ENCODE data around the gene ELP6.

Gene ELP6, protein sequence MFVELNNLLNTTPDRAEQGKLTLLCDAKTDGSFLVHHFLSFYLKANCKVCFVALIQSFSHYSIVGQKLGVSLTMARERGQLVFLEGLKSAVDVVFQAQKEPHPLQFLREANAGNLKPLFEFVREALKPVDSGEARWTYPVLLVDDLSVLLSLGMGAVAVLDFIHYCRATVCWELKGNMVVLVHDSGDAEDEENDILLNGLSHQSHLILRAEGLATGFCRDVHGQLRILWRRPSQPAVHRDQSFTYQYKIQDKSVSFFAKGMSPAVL

DNA sequence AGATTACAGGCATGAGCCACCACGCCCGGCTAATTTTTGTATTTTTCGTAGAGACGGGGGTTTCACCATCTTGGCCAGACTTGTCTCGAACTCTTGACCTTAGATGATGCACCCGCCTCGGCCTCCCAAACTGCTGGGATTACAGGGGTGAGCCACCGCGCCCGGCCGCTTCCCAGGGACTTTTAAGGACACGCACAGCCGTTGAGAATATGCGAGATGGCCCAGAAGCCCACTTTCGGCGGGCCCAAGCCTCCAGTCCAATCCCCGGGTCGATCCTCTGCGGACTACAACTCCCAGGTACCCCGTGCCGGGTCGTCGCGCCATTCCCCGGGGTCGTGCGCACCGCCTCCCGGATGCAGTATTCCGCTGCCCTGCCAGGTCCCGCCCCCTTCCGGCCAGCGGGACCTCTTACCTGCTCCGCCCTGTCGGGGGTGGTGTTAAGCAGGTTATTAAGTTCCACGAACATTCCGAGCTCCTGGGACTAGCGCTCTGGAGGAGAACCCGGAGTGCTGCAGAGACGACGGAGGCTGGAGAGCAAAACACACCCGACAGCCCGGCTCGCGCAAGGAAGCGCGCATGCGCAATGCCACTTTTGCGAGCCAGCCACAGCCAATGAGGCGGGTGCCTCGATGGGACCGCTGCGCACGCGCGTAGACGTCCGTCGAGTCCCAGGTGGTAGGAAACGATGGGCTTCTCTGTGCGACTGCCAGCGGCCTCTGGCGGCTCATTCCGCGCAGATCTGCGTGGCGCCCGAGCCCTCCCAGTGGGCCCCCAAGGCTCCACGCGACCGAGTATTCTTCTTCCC lies at the start of gene ELP6:
Gene ELP6 (minus strand): TSS at position 588 of the 805 bp plus-strand sequence. CDS start 122 bp downstream, at position 466.
- H3K9me3 ChIP-seq (ENCODE audit: insufficient read depth, low read length): no peaks in the 10 kb centered on the region
- H3K4me1 ChIP-seq (ENCODE audit: insufficient read depth, insufficient read length): peaks cover 4% of the 10 kb centered on the region
- TF ChIP-seq YY1 (IDR thresholded peaks at IDR 0.05; ENCODE audit: insufficient read depth, insufficient read length) (peak; percentile 62), ZNF274 (IDR thresholded peaks at IDR 0.05; ENCODE audit: low read depth, low read length) (no peak), SUZ12 (IDR thresholded peaks at IDR 0.05; ENCODE audit: extremely low read depth, insufficient read depth, insufficient read length) (no peak)
- peak within 1 kb of the TSS; percentile 82 for H3K4me3 ChIP-seq (ENCODE audit: insufficient read length, low read depth)
- DNase-seq (ENCODE audit: low read depth, low spot score): peak; percentile 95
- no peaks in the 10 kb centered on the region for H3K27me3 ChIP-seq (ENCODE audit: insufficient read depth, insufficient read length)
- peaks cover 34% of the 10 kb centered on the region for H3K36me3 ChIP-seq (ENCODE audit: insufficient read depth, insufficient read length, low read length)
- H3K9ac ChIP-seq (ENCODE audit: insufficient read length, low read depth): peak within 1 kb of the TSS; percentile 98

DNA sequence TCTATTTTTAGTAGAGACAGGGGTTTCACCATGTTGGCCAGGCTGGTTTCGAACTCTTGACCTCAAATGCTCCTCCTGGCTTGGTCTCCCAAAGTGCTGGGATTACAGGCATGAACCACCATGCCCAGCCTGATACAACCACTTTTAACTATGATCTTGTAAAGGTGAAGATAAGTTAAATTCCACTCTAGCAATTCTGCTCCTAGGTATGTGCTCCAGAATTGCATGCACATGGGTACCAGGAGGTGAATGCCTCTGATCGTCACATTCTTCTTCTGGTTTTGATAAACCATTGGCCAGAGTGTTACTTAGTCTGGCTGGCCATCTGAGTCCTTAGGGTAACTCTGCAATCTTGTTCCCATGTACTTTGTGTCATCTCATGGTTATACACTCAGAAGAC lies 42.8 kb upstream of the ELP6 start:
- Histone ChIP-seq H3K36me3 (ENCODE audit: insufficient read depth, insufficient read length, low read length) (no peaks in the 10 kb centered on the region), H3K9me3 (ENCODE audit: insufficient read depth, low read length) (peaks cover 10% of the 10 kb centered on the region; the same call in 1 of the 2 replicates), H3K27me3 (ENCODE audit: insufficient read depth, insufficient read length) (peaks cover 2% of the 10 kb centered on the region), H3K4me3 (ENCODE audit: insufficient read length, low read depth) (no peak overlapping the region), H3K4me1 (ENCODE audit: insufficient read depth, insufficient read length) (peaks cover 3% of the 10 kb centered on the region), H3K9ac (ENCODE audit: insufficient read length, low read depth) (no peak overlapping the region)
- TF ChIP-seq SUZ12 (IDR thresholded peaks at IDR 0.05; ENCODE audit: extremely low read depth, insufficient read depth, insufficient read length) (no peak), ZNF274 (IDR thresholded peaks at IDR 0.05; ENCODE audit: low read depth, low read length) (no peak), YY1 (IDR thresholded peaks at IDR 0.05; ENCODE audit: insufficient read depth, insufficient read length) (no peak)
- no peak for DNase-seq (ENCODE audit: low read depth, low spot score)

DNA sequence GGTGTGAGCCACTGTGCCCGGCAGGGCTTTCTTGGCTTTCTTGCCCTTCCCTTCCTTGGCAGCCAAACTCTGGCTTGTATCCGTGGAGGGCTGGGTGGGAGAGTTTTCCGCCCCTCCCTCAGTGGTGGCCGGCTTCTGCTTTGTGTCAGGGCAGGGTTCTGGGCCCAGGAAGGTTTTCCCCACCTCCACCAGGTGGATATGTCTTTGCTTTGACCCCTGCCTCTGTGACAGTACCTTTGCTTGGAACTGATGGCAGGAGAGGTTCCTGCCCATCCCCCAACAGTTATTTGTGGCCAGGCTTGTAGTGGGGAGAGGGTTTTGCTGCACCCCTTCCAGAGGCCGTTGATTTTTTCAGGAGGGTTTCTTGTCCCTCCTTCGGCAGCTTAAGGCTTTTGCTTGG lies 40.8 kb upstream of the ELP6 start:
- Histone ChIP-seq H3K27me3 (ENCODE audit: insufficient read depth, insufficient read length) (peaks cover 2% of the 10 kb centered on the region), H3K4me3 (ENCODE audit: insufficient read length, low read depth) (no peak overlapping the region), H3K36me3 (ENCODE audit: insufficient read depth, insufficient read length, low read length) (no peaks in the 10 kb centered on the region), H3K9ac (ENCODE audit: insufficient read length, low read depth) (no peak overlapping the region), H3K4me1 (ENCODE audit: insufficient read depth, insufficient read length) (peaks cover 3% of the 10 kb centered on the region), H3K9me3 (ENCODE audit: insufficient read depth, low read length) (peaks cover 10% of the 10 kb centered on the region; the same call in 1 of the 2 replicates)
- no peak for DNase-seq (ENCODE audit: low read depth, low spot score)
- TF ChIP-seq YY1 (IDR thresholded peaks at IDR 0.05; ENCODE audit: insufficient read depth, insufficient read length): no peak
- TF ChIP-seq SUZ12 (IDR thresholded peaks at IDR 0.05; ENCODE audit: extremely low read depth, insufficient read depth, insufficient read length): no peak
- no peak for TF ChIP-seq ZNF274 (IDR thresholded peaks at IDR 0.05; ENCODE audit: low read depth, low read length)

DNA sequence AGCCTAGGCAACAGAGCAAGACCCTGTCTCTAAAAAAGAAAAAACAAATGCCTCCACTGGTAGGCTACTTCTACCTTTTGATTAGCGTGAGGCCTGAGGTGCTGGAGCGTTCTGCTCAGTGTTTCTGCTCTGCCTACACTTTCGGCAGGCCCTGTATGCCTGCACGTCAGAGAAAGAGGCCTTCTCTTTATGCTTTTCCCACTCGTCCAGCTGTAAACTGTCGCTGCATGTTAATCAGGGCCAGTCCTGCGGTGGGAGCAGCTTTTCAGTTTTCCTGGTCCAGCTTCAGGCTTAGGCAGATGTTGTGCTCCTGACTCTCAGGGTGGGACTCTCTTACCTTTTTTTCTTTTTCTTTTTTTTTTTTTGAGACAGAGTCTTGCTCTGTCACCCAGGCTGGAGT lies 39.9 kb upstream of the ELP6 start:
- Histone ChIP-seq H3K9ac (ENCODE audit: insufficient read length, low read depth) (no peak overlapping the region), H3K9me3 (ENCODE audit: insufficient read depth, low read length) (peaks cover 10% of the 10 kb centered on the region; the same call in 1 of the 2 replicates), H3K36me3 (ENCODE audit: insufficient read depth, insufficient read length, low read length) (no peaks in the 10 kb centered on the region), H3K4me1 (ENCODE audit: insufficient read depth, insufficient read length) (peaks cover 3% of the 10 kb centered on the region), H3K4me3 (ENCODE audit: insufficient read length, low read depth) (no peak overlapping the region), H3K27me3 (ENCODE audit: insufficient read depth, insufficient read length) (no peaks in the 10 kb centered on the region)
- TF ChIP-seq SUZ12 (IDR thresholded peaks at IDR 0.05; ENCODE audit: extremely low read depth, insufficient read depth, insufficient read length) (no peak), ZNF274 (IDR thresholded peaks at IDR 0.05; ENCODE audit: low read depth, low read length) (no peak), YY1 (IDR thresholded peaks at IDR 0.05; ENCODE audit: insufficient read depth, insufficient read length) (no peak)
- no peak for DNase-seq (ENCODE audit: low read depth, low spot score)

GRCh38 chr3:47542471-47543173 lies 29.1 kb upstream of the ELP6 start:
- no peak for TF ChIP-seq YY1 (IDR thresholded peaks at IDR 0.05; ENCODE audit: insufficient read depth, insufficient read length)
- no peak for TF ChIP-seq SUZ12 (IDR thresholded peaks at IDR 0.05; ENCODE audit: extremely low read depth, insufficient read depth, insufficient read length)
- TF ChIP-seq ZNF274 (IDR thresholded peaks at IDR 0.05; ENCODE audit: low read depth, low read length): no peak
- no peak overlapping the region for H3K4me3 ChIP-seq (ENCODE audit: insufficient read length, low read depth)
- no peaks in the 10 kb centered on the region for H3K27me3 ChIP-seq (ENCODE audit: insufficient read depth, insufficient read length)
- H3K4me1 ChIP-seq (ENCODE audit: insufficient read depth, insufficient read length): no peaks in the 10 kb centered on the region
- no peaks in the 10 kb centered on the region for H3K36me3 ChIP-seq (ENCODE audit: insufficient read depth, insufficient read length, low read length)
- no peak for DNase-seq (ENCODE audit: low read depth, low spot score)
- H3K9ac ChIP-seq (ENCODE audit: insufficient read length, low read depth): no peak overlapping the region
- no peaks in the 10 kb centered on the region for H3K9me3 ChIP-seq (ENCODE audit: insufficient read depth, low read length)

DNA sequence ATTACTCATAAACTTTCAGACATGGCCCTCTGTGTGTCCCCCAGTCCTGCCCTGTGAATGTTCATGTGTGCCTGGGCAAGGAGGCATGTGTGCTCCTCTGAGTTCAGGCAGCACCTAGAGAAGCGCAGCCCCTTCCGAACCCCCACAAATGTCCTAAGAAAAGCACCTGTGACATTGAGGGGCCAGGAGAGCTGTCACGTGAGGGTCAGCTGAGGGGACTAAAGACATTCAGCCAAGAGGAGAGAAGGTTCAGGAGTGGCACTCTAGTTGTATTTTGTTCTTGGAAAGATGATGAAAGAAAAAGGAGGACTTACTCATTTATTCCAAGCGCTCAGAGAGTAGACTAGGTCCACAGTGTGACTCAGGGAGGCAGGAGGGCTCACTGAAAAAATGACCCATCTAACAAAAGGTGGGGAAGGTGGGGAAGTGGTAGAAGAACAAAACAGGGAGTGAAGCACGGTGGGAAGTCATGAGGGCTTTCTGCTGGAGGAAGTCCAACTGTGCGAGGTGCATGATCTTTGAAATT lies 28.1 kb upstream of the ELP6 start:
- H3K4me3 ChIP-seq (ENCODE audit: insufficient read length, low read depth): no peak overlapping the region
- TF ChIP-seq ZNF274 (IDR thresholded peaks at IDR 0.05; ENCODE audit: low read depth, low read length): no peak
- TF ChIP-seq YY1 (IDR thresholded peaks at IDR 0.05; ENCODE audit: insufficient read depth, insufficient read length): no peak
- no peak for TF ChIP-seq SUZ12 (IDR thresholded peaks at IDR 0.05; ENCODE audit: extremely low read depth, insufficient read depth, insufficient read length)
- H3K27me3 ChIP-seq (ENCODE audit: insufficient read depth, insufficient read length): no peaks in the 10 kb centered on the region
- no peaks in the 10 kb centered on the region for H3K4me1 ChIP-seq (ENCODE audit: insufficient read depth, insufficient read length)
- DNase-seq (ENCODE audit: low read depth, low spot score): no peak
- no peak overlapping the region for H3K9ac ChIP-seq (ENCODE audit: insufficient read length, low read depth)
- H3K36me3 ChIP-seq (ENCODE audit: insufficient read depth, insufficient read length, low read length): no peaks in the 10 kb centered on the region
- H3K9me3 ChIP-seq (ENCODE audit: insufficient read depth, low read length): no peaks in the 10 kb centered on the region

All from NT2/D1 (cell line).